HG02852 (cell line): ENCODE measurements around the gene SUMF1.
"Not testable (repeated sequence)": the region's sequence is repeated elsewhere in the genome, so short reads cannot be mapped to it uniquely, and the experiment has no call there.

Experiments used
- ATAC-seq: cut with Tn5 transposase; IDR thresholded peaks from one replicate; pipeline ENCODE4 v1.9.1; 2021; ENCODE audit warnings: mild to moderate bottlenecking, moderate library complexity; ENCODE audit not compliant: unreplicated experiment

SUMF1 gene

GRCh38 chr3:4340411-4341335 is 126.4 kb downstream of the SUMF1 start:
- no peak for ATAC-seq

DNA sequence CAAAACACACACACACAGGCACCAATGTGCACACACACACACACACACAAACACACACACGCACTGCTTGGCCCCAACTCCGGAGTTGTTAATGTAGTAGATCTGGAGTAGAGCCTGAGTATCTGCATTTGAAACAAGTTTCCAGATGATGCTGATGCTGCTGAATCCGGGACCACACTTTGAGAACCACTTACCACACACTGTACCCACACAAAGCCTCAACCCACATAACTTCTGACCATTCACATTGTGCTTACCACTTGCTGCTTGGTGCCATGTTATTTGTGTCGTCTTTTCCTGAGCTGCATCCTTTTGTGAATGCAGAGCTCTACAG is 127.0 kb downstream of the SUMF1 start:
- no peak for ATAC-seq

- no peak for ATAC-seq
Observed at GRCh38 chr3:4338751-4339150, 128.3 kb downstream of the SUMF1 start.

GRCh38 chr3:4336850-4337546 is 130.1 kb downstream of the SUMF1 start:
- no peak for ATAC-seq

GRCh38 chr3:4335840-4336562 is 131.1 kb downstream of the SUMF1 start:
- no peak for ATAC-seq

- no peak for ATAC-seq
Observed at GRCh38 chr3:4334548-4334947, 132.5 kb downstream of the SUMF1 start.

DNA sequence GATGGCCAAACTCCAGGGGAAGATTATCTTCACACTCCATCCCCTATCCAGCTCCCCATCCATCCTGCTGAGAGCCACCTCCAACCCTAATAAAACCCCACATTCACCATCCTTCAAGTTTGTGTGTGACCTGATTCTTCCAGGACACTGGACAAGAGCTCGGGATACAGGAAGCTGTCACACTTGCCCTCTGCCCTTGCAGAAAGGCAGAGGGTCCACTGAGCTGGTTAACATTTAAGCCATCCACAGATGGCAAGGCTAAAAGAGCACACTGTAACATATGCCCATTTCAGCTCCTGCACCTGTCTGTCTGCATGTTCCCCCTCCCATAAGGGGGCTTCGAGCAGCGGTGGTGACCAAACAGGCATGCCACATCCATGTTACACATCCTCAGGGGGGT is 134.1 kb downstream of the SUMF1 start:
- ATAC-seq = no peak

GRCh38 chr3:4332574-4332973 is 134.5 kb downstream of the SUMF1 start:
- no peak for ATAC-seq

- no peak for ATAC-seq
Observed at GRCh38 chr3:4332111-4332510, 135.0 kb downstream of the SUMF1 start.

GRCh38 chr3:4329806-4330205 is 137.3 kb downstream of the SUMF1 start:
- ATAC-seq = not testable (repeated sequence)

GRCh38 chr3:4326868-4327267 is 140.2 kb downstream of the SUMF1 start:
- ATAC-seq = no peak

DNA sequence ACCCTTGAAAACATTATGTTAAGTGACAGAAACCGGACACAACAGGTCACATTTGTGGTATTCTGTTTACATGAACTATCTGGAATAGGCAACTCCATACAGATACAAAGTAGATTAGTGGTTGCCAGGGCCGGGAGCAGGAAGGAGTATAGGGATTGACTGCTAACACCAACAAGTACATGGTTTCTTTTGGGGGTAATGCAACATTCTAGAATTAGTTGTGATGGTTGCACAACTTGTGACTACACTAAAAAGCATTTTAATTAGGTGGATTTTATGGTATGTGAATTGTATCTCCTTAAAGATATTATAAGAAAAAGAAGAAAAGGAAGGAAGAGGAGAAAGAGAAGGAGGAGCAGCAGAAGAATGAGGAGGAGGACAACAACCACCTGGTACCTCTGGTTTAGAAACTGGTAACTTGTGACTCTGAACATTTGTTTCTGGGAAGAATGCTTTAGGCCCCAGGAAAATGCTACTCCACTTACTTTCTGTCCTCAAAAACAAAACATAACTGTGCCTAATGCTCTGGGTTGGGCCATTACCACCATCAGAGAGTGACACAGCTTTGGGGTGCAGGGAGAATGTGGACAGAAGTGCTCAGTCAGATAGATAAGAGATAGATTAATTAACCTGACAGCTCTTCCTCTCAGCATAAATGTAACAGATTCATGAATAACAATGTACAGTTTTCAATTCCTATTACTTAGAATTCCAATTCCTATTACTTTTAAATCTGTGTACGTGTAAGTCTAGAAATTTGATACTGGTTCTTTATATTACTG is 143.6 kb downstream of the SUMF1 start:
- ATAC-seq = no peak

GRCh38 chr3:4322635-4323034 is 144.4 kb downstream of the SUMF1 start:
- ATAC-seq = no peak

DNA sequence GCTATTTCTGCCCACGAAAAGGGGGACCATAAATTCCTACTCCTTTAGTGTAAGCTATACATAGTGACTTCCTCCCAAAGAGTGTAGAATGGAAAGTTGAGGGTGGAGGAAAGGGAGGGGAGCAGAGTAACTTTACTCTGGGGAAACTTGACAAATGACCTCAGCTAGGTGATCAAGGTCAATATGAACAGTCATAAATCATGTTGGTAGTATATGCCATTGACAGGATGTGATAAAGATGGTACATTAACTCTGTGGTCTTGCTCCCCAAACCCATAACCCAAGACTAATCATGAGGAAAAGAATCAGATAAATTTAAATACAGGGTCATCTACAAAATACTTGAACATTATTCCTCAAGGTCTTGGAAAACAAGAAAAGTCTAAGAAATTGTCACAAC is 145.3 kb downstream of the SUMF1 start:
- ATAC-seq = no peak

DNA sequence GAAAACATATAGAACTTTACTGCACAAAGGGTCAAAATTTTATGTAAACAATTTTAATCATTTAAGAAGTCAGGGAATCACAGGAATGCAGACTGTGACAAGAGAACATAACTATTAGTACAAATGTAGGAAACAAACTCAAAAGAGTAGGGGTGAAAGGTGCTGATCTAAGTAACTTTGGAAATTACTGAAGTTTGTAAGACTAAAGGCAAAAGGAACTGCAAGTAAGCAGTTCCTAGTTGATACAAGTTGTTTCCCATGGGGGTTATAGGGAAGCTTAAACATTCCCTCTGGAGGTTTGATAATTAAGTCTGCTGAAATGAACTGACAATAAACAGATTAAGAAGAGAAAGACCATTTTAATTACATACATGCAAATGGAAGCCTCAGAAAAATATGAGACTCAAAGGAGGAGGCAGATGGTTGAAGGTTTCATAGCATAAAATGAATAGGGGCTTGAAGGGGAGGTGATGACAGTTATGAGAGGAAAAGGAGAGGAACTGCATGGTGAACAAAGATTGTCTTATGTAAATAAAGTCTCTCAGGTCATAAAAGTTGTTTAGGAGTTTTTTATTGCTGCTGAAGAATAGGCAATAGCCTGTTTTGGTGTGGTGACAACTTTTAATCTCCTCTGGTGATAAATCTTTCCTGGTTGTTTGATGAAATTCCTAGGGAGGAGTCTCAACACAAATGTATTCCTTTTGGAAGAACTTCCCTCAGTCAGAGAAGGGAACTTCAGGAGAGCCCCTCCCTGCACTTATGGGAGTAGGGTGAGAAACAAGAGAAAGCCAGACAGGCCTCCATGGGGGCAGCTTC is 146.8 kb downstream of the SUMF1 start:
- no peak for ATAC-seq

- ATAC-seq = no peak
Observed at GRCh38 chr3:4314688-4315087, 152.4 kb downstream of the SUMF1 start.

- ATAC-seq = no peak
Observed at GRCh38 chr3:4313606-4314293, 153.3 kb downstream of the SUMF1 start.

- ATAC-seq = no peak
Observed at GRCh38 chr3:4311496-4311895, 155.6 kb downstream of the SUMF1 start.
